ENCODE results near the gene KRT7. TPM values are rescaled to one million over a fixed set of nuclear protein-coding genes. Genes with fewer than 3 reads are reported as not detected.

Gene KRT7
- polyA plus RNA-seq, 1 experiment: 4.6 TPM

DNA sequence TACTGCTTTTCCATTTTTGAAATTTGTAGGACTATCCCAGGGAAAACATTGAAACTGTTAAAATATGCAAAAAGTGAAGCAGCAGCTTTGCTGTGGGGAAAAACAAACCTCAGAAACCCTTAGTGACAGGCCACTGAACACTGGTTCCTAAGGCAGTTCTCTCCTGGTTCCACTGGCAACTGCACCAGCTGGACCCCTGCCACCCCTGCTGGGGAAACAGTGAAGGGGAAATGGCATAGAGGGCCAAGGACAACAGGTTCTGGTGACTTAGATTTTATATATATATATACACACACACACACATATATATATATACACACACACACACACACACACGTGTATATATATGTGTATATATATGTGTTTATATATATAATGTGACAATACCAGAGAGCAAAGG, 16.2 kb upstream of the KRT7 start:
- H3K27ac ChIP-seq (ENCODE audit: low read depth, low read length): no peak overlapping the region
- ChIA-PET POLR2A (interaction anchor here (0.6 kb wide), 1 partner anchor 681 kb away, joined by 3 read pairs; no protein-coding TSS in a partner anchor), CTCF (interaction anchor here (0.6 to 6.5 kb wide), 4 partner anchors 58 to 148 kb away, joined by 3 to 50 read pairs (median 14); no protein-coding TSS in a partner anchor)
- H3K27me3 ChIP-seq (ENCODE audit: control insufficient read depth, insufficient read depth, low read length): no peaks in the 10 kb centered on the region
- DNase-seq (ENCODE audit: low read depth, low spot score): no peak
- no peaks in the 10 kb centered on the region for H3K9me3 ChIP-seq (ENCODE audit: control insufficient read depth, insufficient read depth, low read length)
- H3K4me3 ChIP-seq (ENCODE audit: low read depth, low read length): no peak overlapping the region
- TF ChIP-seq, protein P1, sequence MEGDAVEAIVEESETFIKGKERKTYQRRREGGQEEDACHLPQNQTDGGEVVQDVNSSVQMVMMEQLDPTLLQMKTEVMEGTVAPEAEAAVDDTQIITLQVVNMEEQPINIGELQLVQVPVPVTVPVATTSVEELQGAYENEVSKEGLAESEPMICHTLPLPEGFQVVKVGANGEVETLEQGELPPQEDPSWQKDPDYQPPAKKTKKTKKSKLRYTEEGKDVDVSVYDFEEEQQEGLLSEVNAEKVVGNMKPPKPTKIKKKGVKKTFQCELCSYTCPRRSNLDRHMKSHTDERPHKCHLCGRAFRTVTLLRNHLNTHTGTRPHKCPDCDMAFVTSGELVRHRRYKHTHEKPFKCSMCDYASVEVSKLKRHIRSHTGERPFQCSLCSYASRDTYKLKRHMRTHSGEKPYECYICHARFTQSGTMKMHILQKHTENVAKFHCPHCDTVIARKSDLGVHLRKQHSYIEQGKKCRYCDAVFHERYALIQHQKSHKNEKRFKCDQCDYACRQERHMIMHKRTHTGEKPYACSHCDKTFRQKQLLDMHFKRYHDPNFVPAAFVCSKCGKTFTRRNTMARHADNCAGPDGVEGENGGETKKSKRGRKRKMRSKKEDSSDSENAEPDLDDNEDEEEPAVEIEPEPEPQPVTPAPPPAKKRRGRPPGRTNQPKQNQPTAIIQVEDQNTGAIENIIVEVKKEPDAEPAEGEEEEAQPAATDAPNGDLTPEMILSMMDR (IDR thresholded peaks at IDR 0.05; ENCODE audit: low read depth, low read length): no peak

DNA sequence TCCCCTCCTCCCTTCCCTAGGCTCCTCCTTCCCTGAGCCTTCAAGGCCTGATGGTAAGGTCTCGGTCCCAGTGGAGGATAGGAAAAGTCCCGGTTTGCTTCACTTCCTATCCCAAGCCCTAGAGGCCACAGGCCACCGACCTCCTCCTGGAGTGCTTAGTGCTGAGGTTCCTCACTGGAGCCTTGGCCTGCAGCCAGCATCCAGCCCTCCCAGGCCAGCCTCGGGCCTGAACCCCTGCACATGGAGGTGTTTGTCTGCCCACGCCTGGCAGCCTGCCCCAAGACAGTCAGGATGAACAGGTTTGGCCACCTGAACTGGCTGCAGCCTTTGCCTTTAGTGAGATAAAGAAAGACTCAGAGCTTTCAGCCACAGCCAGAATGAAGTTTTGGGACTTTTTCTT, 15.8 kb upstream of the KRT7 start:
- no peaks in the 10 kb centered on the region for H3K9me3 ChIP-seq (ENCODE audit: control insufficient read depth, insufficient read depth, low read length)
- H3K27ac ChIP-seq (ENCODE audit: low read depth, low read length): no peak overlapping the region
- ChIA-PET CTCF (interaction anchor here (1.0 kb wide), 1 partner anchor 62 kb away, joined by 4 read pairs; no protein-coding TSS in a partner anchor), POLR2A (no interaction called here)
- TF ChIP-seq, protein P1 (IDR thresholded peaks at IDR 0.05; ENCODE audit: low read depth, low read length): no peak
- no peak overlapping the region for H3K4me3 ChIP-seq (ENCODE audit: low read depth, low read length)
- no peak for DNase-seq (ENCODE audit: low read depth, low spot score)
- H3K27me3 ChIP-seq (ENCODE audit: control insufficient read depth, insufficient read depth, low read length): no peaks in the 10 kb centered on the region

DNA sequence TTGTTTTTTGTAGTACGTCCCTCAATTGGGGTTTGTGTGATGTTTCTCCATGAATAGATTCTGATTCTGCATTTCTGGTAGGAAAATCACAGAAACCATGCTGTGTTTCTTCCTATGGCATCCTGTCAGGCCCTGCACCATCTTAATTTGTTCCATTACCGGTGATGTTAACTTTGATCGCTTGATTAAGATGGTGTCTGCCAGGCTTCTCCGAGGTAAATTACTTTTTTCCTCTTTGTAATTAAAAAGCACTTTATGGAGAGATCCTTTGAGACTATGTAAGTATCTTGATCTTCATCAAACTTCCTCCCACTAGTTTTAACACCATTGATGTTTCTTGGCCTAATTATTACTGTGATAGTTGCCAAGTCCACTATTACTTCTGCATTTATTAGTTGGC, 15.0 kb upstream of the KRT7 start:
- no peak for DNase-seq (ENCODE audit: low read depth, low spot score)
- ChIA-PET CTCF (interaction anchor here (0.7 to 1.1 kb wide), 3 partner anchors 13 to 61 kb away, joined by 4 read pairs; no protein-coding TSS in a partner anchor), POLR2A (no interaction called here)
- Histone ChIP-seq H3K4me3 (ENCODE audit: low read depth, low read length) (no peak overlapping the region), H3K27ac (ENCODE audit: low read depth, low read length) (no peak overlapping the region), H3K27me3 (ENCODE audit: control insufficient read depth, insufficient read depth, low read length) (no peaks in the 10 kb centered on the region), H3K9me3 (ENCODE audit: control insufficient read depth, insufficient read depth, low read length) (no peaks in the 10 kb centered on the region)
- TF ChIP-seq, protein P1 (IDR thresholded peaks at IDR 0.05; ENCODE audit: low read depth, low read length): no peak

DNA sequence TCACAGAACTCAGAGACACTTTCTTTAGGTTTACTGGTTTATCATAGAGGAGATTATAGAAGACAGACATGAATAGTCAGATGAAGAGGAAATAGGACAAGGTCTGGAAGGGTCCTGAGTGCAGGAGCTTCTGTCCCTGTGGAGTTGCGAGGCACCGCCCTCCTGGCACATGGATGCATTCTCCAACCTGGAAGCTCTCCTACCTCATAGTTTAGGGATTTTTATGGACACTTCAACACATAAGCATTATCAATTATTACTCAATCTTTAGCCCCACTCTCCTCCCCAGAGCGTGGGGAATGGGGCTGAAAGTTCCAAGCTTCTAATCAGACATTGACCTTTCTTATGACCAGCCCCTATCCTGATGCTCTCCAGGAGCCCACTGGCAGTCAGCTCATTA, 12.6 kb upstream of the KRT7 start:
- Histone ChIP-seq H3K4me3 (ENCODE audit: low read depth, low read length) (no peak overlapping the region), H3K27me3 (ENCODE audit: control insufficient read depth, insufficient read depth, low read length) (no peaks in the 10 kb centered on the region), H3K9me3 (ENCODE audit: control insufficient read depth, insufficient read depth, low read length) (no peaks in the 10 kb centered on the region), H3K27ac (ENCODE audit: low read depth, low read length) (no peak overlapping the region)
- TF ChIP-seq, protein P1 (IDR thresholded peaks at IDR 0.05; ENCODE audit: low read depth, low read length): no peak
- no peak for DNase-seq (ENCODE audit: low read depth, low spot score)
- POLR2A ChIA-PET: no interaction called here
- CTCF ChIA-PET: interaction anchor here (0.6 to 3.1 kb wide), 3 partner anchors 18 to 764 kb away, joined by 3 to 29 read pairs (median 6); no protein-coding TSS in a partner anchor

DNA sequence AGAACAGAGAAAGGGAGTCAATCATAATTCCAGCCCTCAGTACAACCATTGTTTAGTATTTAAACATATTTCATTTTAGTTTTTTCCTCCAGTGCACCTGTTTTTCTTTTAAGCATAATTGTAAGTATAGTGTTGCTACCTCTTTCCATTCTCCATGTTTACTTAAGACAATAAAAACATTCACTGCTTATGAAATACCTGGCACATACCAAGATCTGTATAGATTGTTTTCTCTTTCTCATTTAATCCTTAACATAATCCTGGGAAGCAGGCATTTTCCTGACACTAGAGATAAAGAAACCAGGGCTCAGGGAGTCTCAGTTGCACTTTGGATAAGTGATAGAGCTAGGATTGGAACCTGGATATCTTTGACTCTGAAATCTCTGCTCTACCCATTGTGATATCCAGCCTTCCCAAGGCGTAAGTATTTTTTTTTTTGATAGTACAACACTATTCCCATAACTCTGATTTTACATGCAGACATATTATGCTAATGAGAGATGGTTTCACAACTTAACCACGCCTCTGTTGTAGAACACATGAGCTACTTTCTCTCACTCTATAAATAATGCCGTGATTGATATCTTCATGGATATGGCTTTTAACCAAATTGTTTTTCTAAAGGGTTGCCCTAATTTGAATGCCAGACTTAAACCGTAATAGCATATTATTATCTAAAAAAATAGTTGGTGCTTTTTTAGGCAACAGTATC, 11.8 kb upstream of the KRT7 start:
- no peak overlapping the region for H3K27ac ChIP-seq (ENCODE audit: low read depth, low read length)
- no peak for DNase-seq (ENCODE audit: low read depth, low spot score)
- no peak overlapping the region for H3K4me3 ChIP-seq (ENCODE audit: low read depth, low read length)
- ChIA-PET CTCF (interaction anchor here (0.7 to 3.1 kb wide), 8 partner anchors 8 to 106 kb away, joined by 3 to 29 read pairs (median 4); no protein-coding TSS in a partner anchor), POLR2A (no interaction called here)
- H3K9me3 ChIP-seq (ENCODE audit: control insufficient read depth, insufficient read depth, low read length): no peaks in the 10 kb centered on the region
- no peaks in the 10 kb centered on the region for H3K27me3 ChIP-seq (ENCODE audit: control insufficient read depth, insufficient read depth, low read length)
- TF ChIP-seq, protein P1 (IDR thresholded peaks at IDR 0.05; ENCODE audit: low read depth, low read length): no peak
